ENCODE measurements around the gene ATN1. TPM values are rescaled to one million over a fixed set of nuclear protein-coding genes. Genes with fewer than 3 reads are reported as not detected.

The ATN1 gene
- total RNA-seq, 4 donors from 2014 or later = 59.1 to 160 (median 112) TPM

GRCh38 chr12:6914947-6915788, 12.6 kb upstream of the ATN1 start:
- Histone ChIP-seq H3K27me3 (peaks cover 18% of the 10 kb centered on the region), H3K4me1 (peaks cover 13 to 21% (median 17%) of the 10 kb centered on the region in 4 donors), H3K4me3 (peak overlapping the region; percentile 60 to 76 (median 68)), H3K9me3 (no peaks in the 10 kb centered on the region), H3K36me3 (no peaks in the 10 kb centered on the region), H3K27ac (peak overlapping the region; percentile 76 to 90 (median 86))
- no peak for DNase-seq
- in situ Hi-C loops (cut with MboI; ENCODE audit: low pct_ligation_motif_present in 1 of 4, low pct_unique_long_range_greater_than_20kb in 1 of 4, low sequenced_read_pairs in 3 of 4) (loop anchor here in 1 of 4 donors (25.0 kb wide), 1 partner anchor 197 kb away; the partner anchor contains the start of gene C1RL), intact Hi-C loops (cut with DNase I; ENCODE audit: low total_unique reads) (no loop called here)
- 0 to 16% methylated on average over 3 to 29 of the region's 29 CpGs for WGBS, 2 donors (ENCODE audit: low coverage in 1 of 2)
- peak in 1 of 5 experiments; percentile 6 for TF ChIP-seq CTCF (IDR thresholded peaks at IDR 0.05)
- no peak for TF ChIP-seq POLR2A (IDR thresholded peaks at IDR 0.05)
- no peak for TF ChIP-seq POLR2AphosphoS5 (IDR thresholded peaks at IDR 0.05)
- no peak for TF ChIP-seq EP300 (IDR thresholded peaks at IDR 0.05; ENCODE audit: low read depth)

- 71% methylated on average over 14 of the region's 14 CpGs; no CpG with 5 or more reads in 1 of the 2 donors for WGBS, 2 donors (ENCODE audit: low coverage in 1 of 2)
- Histone ChIP-seq H3K27ac (peak overlapping the region in 1 of 4 donors; percentile 90), H3K4me3 (no peak overlapping the region), H3K4me1 (peaks cover 13 to 21% (median 17%) of the 10 kb centered on the region in 4 donors), H3K9me3 (no peaks in the 10 kb centered on the region), H3K36me3 (no peaks in the 10 kb centered on the region), H3K27me3 (peaks cover 18% of the 10 kb centered on the region)
- intact Hi-C loops (cut with DNase I; ENCODE audit: low total_unique reads) (no loop called here), in situ Hi-C loops (cut with MboI; ENCODE audit: low pct_ligation_motif_present in 1 of 4, low pct_unique_long_range_greater_than_20kb in 1 of 4, low sequenced_read_pairs in 3 of 4) (loop anchor here in 1 of 4 donors (25.0 kb wide), 1 partner anchor 196 kb away; the partner anchor contains the start of gene C1RL)
- TF ChIP-seq EP300 (IDR thresholded peaks at IDR 0.05; ENCODE audit: low read depth) = no peak
- no peak for TF ChIP-seq POLR2A (IDR thresholded peaks at IDR 0.05)
- no peak for TF ChIP-seq POLR2AphosphoS5 (IDR thresholded peaks at IDR 0.05)
- no peak for TF ChIP-seq CTCF (IDR thresholded peaks at IDR 0.05)
- DNase-seq = no peak
Observed at GRCh38 chr12:6915789-6916285, 11.9 kb upstream of the ATN1 start.

GRCh38 chr12:6916426-6917200, 11.1 kb upstream of the ATN1 start:
- intact Hi-C loops (cut with DNase I; ENCODE audit: low total_unique reads) = no loop called here
- Histone ChIP-seq H3K27me3 (peaks cover 18% of the 10 kb centered on the region), H3K9me3 (no peaks in the 10 kb centered on the region), H3K27ac (no peak overlapping the region), H3K4me3 (no peak overlapping the region), H3K4me1 (peaks cover 13 to 21% (median 17%) of the 10 kb centered on the region in 4 donors), H3K36me3 (no peaks in the 10 kb centered on the region)
- DNase-seq = no peak
- in situ Hi-C loops (cut with MboI; ENCODE audit: low pct_ligation_motif_present in 1 of 4, low pct_unique_long_range_greater_than_20kb in 1 of 4, low sequenced_read_pairs in 3 of 4) = loop anchor here in 1 of 4 donors (25.0 kb wide), 1 partner anchor 196 kb away; the partner anchor contains the start of gene C1RL
- TF ChIP-seq POLR2A (IDR thresholded peaks at IDR 0.05) (no peak), EP300 (IDR thresholded peaks at IDR 0.05; ENCODE audit: low read depth) (no peak), POLR2AphosphoS5 (IDR thresholded peaks at IDR 0.05) (no peak), CTCF (IDR thresholded peaks at IDR 0.05) (no peak)
- 91 to 94% methylated on average over 5 to 11 of the region's 11 CpGs for WGBS, 2 donors (ENCODE audit: low coverage in 1 of 2)

Data from transverse colon (tissue), 4 donors.